Lower leg skin (tissue), 3 donors: ENCODE results near the gene HMGXB4.

Experiments used
- POLR2A ChIP-seq, 2 donors: fragments of 450-650 bp; IDR thresholded peaks; one replicate each; pipeline ENCODE4 v1.6.1; 2016 to 2017; ENCODE audit warnings: antibody characterized with exemption in 2 of 2, mild to moderate bottlenecking in 1 of 2, moderate library complexity in 1 of 2
- TF ChIP-seq, protein P1 (sequence below), 3 donors: fragments of 450-650 bp; IDR thresholded peaks; one replicate each; pipeline ENCODE4 v1.5.1; 2016; ENCODE audit warnings: antibody characterized with exemption in 3 of 3, mild to moderate bottlenecking in 3 of 3, moderate library complexity in 2 of 3

DNA sequence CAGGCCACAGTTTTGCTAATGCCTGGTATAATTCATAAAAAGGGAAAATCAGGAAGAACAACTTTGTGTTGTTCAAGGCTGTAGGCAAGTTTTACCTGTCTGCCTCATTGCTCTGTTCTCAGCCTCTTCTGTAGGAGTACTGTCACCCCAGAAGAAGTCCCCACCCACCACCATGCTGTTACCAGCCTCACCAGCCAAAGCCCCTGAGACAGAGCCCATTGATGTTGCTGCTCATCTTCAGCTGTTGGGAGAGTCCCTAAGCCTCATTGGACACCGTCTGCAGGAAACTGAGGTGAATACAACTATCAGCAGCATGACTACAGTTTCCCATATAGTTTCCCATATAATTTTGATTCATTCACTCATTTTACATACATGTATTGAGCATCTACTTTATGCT is 30.8 kb downstream of the HMGXB4 start:
- no peak for TF ChIP-seq POLR2A (IDR thresholded peaks at IDR 0.05)
- TF ChIP-seq, protein P1, sequence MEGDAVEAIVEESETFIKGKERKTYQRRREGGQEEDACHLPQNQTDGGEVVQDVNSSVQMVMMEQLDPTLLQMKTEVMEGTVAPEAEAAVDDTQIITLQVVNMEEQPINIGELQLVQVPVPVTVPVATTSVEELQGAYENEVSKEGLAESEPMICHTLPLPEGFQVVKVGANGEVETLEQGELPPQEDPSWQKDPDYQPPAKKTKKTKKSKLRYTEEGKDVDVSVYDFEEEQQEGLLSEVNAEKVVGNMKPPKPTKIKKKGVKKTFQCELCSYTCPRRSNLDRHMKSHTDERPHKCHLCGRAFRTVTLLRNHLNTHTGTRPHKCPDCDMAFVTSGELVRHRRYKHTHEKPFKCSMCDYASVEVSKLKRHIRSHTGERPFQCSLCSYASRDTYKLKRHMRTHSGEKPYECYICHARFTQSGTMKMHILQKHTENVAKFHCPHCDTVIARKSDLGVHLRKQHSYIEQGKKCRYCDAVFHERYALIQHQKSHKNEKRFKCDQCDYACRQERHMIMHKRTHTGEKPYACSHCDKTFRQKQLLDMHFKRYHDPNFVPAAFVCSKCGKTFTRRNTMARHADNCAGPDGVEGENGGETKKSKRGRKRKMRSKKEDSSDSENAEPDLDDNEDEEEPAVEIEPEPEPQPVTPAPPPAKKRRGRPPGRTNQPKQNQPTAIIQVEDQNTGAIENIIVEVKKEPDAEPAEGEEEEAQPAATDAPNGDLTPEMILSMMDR (IDR thresholded peaks at IDR 0.05), result no peak
